HG03135 (cell line): ENCODE data around the gene ITIH2.

Source experiments
- ATAC-seq: cut with Tn5 transposase; IDR thresholded peaks from one replicate; pipeline ENCODE4 v1.9.1; 2021; ENCODE audit warnings: mild to moderate bottlenecking, moderate library complexity; ENCODE audit not compliant: unreplicated experiment

Gene ITIH2

DNA sequence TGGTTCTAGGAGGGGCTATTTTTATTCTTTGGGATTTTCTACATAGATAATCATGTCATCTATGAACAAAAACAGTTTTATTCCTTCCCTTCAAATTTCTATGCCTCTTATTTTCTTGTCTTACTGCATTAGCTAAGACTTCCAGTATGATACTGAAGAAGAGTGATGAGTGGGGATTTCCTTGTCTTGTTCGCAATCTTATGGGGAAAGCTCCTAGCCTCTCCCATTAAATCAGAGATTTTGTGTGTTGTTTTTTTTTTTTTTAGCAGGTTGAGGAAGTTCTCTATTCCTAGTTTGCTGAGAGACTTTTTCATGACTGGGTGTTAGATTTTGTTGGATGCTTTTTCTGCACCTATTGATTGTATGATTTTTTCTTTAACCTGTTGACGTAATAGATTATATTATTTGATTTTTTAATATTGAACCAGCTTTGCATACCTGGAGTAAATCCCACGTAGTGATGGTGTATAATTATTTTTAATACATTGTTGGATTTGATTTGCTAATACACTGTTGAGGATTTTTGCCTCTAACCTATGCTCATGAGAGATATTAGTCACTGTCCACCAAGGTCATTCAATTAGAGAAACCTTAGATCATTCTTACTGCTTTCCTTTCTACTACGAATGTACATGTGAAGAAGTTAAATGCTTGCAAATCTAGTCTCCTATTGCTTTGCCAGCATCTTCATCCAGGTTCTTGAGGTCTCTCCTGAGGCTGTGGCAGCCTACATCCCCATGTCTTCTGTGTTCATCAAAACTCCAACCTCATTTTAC, 91.3 kb downstream of the ITIH2 start:
- ATAC-seq = no peak

DNA sequence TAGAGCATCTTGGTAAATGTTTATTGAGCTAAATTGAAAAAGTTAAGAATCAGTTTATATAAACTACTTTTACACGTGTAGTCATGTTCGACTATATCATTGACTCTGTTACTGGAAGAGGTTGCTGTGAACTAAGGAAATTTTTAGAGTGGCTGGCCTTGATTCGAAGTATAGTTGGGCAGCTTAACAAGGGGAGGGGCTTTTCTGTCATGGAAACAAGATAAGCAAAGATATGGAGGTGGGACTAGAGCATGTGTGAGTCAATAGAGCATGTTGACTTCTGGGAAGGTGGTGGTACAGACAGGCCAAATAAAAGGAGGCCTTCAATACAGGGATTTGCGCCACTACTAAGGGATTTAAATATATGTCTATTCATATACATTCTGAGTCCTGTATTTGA, 92.5 kb downstream of the ITIH2 start:
- ATAC-seq = no peak

- no peak for ATAC-seq
These were observed 94.5 kb downstream of the ITIH2 start for GRCh38 chr10:7797582-7797981.
